T-helper 17 cell (primary cell): ENCODE data around the gene AGO3. TPM values are rescaled to one million over a fixed set of nuclear protein-coding genes. Genes with fewer than 3 reads are reported as not detected.

ENCODE experiments used
- ATAC-seq: fragments of 150-1000 bp; cut with Tn5 transposase; 2 replicates; pipeline ENCODE4 v1.10.0; 2021; ENCODE audit warnings: mild to moderate bottlenecking, moderate library complexity
- DNase-seq, 3 donors: peaks; one replicate each; pipeline versions ENCODE4 v3.0.0 to v3.0.0-alpha.2; 2020 to 2021
- H3K9me3 ChIP-seq: one replicate; pipeline ENCODE4 v1.7.0; 2013; ENCODE audit warnings: low read length, mild to moderate bottlenecking; ENCODE audit not compliant: control insufficient read depth, poor library complexity, severe bottlenecking
- H3K27ac Mint-ChIP-seq: one replicate; pipeline ENCODE4 v1.8.0; 2022; ENCODE audit warnings: mild to moderate bottlenecking, moderate library complexity, mixed read lengths
- H3K27me3 Mint-ChIP-seq: one replicate; pipeline ENCODE4 v1.8.0; 2022; ENCODE audit warnings: mixed read lengths
- H3K36me3 Mint-ChIP-seq: one replicate; pipeline ENCODE4 v1.8.0; 2022; ENCODE audit warnings: low read depth, mixed read lengths
- H3K4me1 Mint-ChIP-seq: one replicate; pipeline ENCODE4 v1.8.0; 2022; ENCODE audit warnings: mild to moderate bottlenecking, mixed read lengths
- H3K4me3 Mint-ChIP-seq: one replicate; pipeline ENCODE4 v1.8.0; 2022; ENCODE audit warnings: mild to moderate bottlenecking, moderate library complexity, mixed read lengths
- total RNA-seq, 4 donors: library from RNA in 2 of 4; stranded (reverse) in 2 of 4; gene quantifications; one replicate each; pipeline ENCODE4 v1.2.3 and lab custom pipeline; 2022 to 2026

Gene AGO3
- total RNA-seq, 2 donors from 2014 or later: 30.4 to 33.0 TPM

DNA sequence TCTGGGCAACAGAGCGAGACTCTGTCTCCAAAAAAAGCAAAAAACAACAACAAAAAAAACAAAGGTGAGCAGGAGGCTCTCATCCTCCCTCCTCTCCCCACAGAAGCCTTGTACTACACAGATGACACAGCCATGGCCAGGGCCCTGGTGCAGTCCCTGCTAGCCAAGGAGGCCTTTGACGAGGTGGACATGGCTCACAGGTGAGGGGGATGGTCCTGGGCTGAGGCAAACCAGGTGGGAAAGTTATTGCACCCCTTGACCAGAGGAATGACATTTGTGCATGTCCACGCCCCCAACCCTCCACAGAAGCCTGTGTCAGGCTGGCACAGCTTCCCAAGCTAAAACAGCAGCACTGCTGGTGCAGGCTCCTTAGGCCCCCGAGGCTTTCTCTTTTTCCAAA lies 160.2 kb downstream of the AGO3 start:
- Mint-ChIP-seq H3K4me1 (peaks cover 13% of the 10 kb centered on the region), H3K27me3 (peaks cover 8% of the 10 kb centered on the region), H3K36me3 (peaks cover 2% of the 10 kb centered on the region), H3K4me3 (no peak overlapping the region), H3K27ac (no peak overlapping the region)
- ATAC-seq (no peak), DNase-seq (no peak)
- H3K9me3 ChIP-seq: no peaks in the 10 kb centered on the region

DNA sequence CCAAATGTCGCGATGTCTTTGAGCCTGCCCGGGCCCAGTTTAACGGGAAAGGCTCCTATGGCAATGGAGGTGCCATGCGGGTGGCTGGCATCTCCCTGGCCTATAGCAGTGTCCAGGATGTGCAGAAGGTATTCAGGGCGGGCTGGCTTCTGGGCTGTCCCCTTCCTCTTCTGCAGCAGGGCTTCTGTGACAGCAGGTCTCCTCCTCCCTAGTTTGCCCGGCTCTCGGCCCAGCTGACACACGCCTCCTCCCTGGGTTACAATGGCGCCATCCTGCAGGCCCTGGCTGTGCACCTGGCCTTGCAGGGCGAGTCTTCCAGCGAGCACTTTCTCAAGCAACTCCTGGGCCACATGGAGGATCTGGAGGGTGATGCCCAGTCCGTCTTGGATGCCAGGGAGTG lies 160.8 kb downstream of the AGO3 start:
- no peaks in the 10 kb centered on the region for H3K9me3 ChIP-seq
- H3K27ac Mint-ChIP-seq: no peak overlapping the region
- ATAC-seq: no peak
- DNase-seq: no peak
- H3K4me1 Mint-ChIP-seq: peaks cover 11% of the 10 kb centered on the region
- H3K27me3 Mint-ChIP-seq: peaks cover 4% of the 10 kb centered on the region
- H3K36me3 Mint-ChIP-seq: peaks cover 2% of the 10 kb centered on the region
- H3K4me3 Mint-ChIP-seq: no peak overlapping the region

DNA sequence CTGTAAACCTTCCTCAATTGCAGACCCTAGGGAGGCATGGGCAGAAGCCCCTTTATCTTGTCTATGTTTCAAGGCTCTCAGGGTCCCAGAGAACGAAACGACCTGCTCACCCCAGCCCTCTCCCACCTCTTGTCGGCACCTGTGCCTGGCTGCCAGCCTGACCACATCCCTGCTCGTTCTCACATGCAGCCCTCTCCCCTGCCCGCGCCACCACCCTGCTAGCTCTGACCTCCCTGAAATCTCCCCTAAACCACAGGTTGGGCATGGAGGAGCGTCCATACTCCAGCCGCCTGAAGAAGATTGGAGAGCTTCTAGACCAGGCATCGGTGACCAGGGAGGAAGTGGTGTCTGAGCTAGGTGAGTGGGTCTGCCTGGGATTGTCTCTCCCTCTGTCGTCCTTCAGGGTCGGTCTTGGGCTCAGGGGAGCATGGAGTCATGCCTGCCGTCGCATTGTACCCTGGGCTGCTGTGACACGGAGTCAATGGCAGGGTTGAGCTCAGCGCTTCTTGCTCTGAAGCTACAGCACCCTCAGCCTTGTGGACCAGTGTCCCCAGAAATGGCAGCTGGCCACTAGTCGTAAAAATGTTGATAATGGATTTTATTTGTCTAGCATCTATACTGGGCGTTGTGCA lies 161.4 kb downstream of the AGO3 start:
- Mint-ChIP-seq H3K27me3 (no peaks in the 10 kb centered on the region), H3K4me3 (no peak overlapping the region), H3K36me3 (peaks cover 2% of the 10 kb centered on the region), H3K4me1 (peaks cover 9% of the 10 kb centered on the region), H3K27ac (no peak overlapping the region)
- no peak for DNase-seq
- no peaks in the 10 kb centered on the region for H3K9me3 ChIP-seq
- ATAC-seq: no peak

DNA sequence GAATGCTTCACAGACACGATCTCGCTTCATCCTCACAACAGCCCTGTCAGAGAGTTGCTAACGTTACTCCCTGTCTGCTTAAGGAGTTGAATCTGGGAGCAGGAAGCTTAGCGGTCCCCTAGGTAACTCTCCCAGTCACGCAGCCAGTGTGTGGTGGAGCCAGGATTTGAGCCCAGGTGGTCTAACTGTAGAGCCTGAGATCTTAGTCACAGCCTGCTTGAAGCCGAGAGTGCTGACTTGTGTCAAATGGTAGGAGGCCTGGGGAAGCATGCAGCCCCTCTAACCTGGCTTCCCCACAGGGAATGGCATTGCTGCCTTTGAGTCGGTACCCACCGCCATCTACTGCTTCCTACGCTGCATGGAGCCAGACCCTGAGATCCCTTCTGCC lies 161.9 kb downstream of the AGO3 start:
- H3K9me3 ChIP-seq: no peaks in the 10 kb centered on the region
- no peak for ATAC-seq
- DNase-seq: no peak
- no peak overlapping the region for H3K4me3 Mint-ChIP-seq
- peaks cover 9% of the 10 kb centered on the region for H3K4me1 Mint-ChIP-seq
- no peaks in the 10 kb centered on the region for H3K27me3 Mint-ChIP-seq
- H3K27ac Mint-ChIP-seq: no peak overlapping the region
- H3K36me3 Mint-ChIP-seq: peaks cover 2% of the 10 kb centered on the region

DNA sequence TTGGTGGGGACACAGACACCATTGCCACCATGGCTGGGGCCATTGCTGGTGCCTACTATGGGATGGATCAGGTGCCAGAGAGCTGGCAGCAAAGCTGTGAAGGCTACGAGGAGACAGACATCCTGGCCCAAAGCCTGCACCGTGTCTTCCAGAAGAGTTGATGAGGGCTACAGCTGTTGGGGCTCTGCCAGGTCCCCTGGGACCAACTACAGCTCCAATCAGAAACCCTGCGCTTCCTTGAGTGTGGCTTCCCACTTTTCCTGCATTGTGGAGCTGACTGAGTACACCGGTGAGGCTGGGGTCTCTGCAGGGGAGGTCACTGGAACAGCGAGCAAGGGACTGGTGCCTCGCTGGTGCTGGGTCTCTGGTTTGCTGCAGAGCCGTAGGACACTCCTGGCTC lies 162.3 kb downstream of the AGO3 start:
- DNase-seq: no peak
- Mint-ChIP-seq H3K36me3 (peaks cover 2% of the 10 kb centered on the region), H3K27ac (no peak overlapping the region), H3K4me3 (no peak overlapping the region), H3K4me1 (peaks cover 9% of the 10 kb centered on the region), H3K27me3 (no peaks in the 10 kb centered on the region)
- no peak for ATAC-seq
- H3K9me3 ChIP-seq: no peaks in the 10 kb centered on the region

DNA sequence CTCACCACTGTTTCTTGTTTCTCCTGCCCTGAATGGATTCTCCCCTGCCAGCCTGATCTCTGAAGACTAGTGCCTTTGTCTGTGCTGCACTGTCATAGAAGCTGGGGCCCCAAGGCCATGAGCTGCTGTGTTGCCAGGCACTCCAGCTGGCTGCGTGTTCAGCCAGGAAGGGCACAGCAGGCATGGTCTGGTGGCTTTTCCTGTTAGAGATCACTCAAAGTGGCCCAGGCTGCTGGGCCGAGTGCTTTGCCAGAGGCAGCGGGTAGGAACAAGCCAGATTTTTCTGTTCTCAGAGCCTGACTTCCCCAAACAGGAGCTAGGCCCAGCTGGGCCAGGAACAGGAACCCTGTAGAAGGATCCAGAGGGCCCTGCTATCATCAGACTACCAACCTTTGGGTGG lies 163.0 kb downstream of the AGO3 start:
- Mint-ChIP-seq H3K27ac (no peak overlapping the region), H3K36me3 (peaks cover 2% of the 10 kb centered on the region), H3K4me3 (no peak overlapping the region), H3K27me3 (no peaks in the 10 kb centered on the region), H3K4me1 (peaks cover 9% of the 10 kb centered on the region)
- DNase-seq (no peak), ATAC-seq (no peak)
- H3K9me3 ChIP-seq: no peaks in the 10 kb centered on the region

DNA sequence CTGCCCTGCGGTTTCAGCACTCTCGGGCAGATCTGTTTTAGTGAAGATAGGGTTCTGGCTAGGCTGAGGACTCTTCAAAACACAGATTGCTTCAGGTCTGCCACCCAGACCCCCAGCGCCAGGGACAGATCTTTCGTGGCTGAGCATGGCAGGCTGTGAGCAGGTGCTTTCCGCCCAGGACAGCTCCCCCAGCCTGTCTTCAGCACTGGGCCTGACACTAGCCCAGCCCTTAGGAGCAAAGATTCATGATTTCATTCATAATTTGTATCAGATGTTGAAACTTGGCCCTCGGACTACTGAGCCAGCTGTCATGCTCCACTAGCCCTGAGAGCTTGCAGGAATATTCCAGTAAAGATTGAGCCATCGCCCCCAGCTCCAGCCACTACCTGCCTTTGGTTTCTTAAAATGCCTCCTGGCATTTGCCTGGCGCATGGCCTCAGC lies 163.7 kb downstream of the AGO3 start:
- H3K4me3 Mint-ChIP-seq: no peak overlapping the region
- no peaks in the 10 kb centered on the region for H3K9me3 ChIP-seq
- peaks cover 7% of the 10 kb centered on the region for H3K4me1 Mint-ChIP-seq
- no peak for DNase-seq
- no peak overlapping the region for H3K27ac Mint-ChIP-seq
- no peaks in the 10 kb centered on the region for H3K27me3 Mint-ChIP-seq
- H3K36me3 Mint-ChIP-seq: no peaks in the 10 kb centered on the region
- ATAC-seq: no peak

DNA sequence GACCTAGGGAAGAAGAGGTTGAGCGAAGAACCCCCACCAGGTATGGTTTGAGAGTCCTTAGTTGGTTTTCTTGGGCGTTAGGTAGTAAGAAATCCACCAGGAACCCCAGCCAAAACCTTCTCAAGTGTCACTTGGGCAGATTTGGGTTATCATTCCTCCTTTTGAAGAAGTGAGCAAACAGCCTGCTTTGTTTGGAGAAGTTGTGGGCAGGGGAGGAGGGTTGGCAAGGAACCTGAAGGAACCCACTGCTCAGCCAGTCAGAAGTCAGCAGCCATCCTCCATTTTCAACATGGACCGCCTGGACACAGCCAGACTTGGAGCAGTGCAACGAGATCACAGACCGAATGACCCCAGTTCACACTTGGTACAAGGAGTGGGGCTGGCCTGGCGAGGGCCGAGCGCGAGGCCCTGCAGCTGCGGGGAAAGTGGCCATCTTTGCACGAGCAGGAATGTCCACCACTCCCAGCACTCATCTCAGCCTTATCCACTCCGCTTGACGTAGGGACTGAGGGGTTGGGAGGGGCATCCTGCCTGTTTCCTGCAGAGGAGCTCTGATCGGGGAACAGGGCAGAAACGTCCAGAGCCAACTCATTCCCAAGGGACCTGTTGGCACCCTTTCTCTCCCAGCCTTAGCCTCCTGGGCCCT lies 165.0 kb downstream of the AGO3 start:
- Mint-ChIP-seq H3K4me1 (peaks cover 4% of the 10 kb centered on the region), H3K27me3 (no peaks in the 10 kb centered on the region), H3K4me3 (no peak overlapping the region), H3K36me3 (no peaks in the 10 kb centered on the region), H3K27ac (peak overlapping the region; percentile 56)
- DNase-seq (no peak), ATAC-seq (no peak)
- no peaks in the 10 kb centered on the region for H3K9me3 ChIP-seq

DNA sequence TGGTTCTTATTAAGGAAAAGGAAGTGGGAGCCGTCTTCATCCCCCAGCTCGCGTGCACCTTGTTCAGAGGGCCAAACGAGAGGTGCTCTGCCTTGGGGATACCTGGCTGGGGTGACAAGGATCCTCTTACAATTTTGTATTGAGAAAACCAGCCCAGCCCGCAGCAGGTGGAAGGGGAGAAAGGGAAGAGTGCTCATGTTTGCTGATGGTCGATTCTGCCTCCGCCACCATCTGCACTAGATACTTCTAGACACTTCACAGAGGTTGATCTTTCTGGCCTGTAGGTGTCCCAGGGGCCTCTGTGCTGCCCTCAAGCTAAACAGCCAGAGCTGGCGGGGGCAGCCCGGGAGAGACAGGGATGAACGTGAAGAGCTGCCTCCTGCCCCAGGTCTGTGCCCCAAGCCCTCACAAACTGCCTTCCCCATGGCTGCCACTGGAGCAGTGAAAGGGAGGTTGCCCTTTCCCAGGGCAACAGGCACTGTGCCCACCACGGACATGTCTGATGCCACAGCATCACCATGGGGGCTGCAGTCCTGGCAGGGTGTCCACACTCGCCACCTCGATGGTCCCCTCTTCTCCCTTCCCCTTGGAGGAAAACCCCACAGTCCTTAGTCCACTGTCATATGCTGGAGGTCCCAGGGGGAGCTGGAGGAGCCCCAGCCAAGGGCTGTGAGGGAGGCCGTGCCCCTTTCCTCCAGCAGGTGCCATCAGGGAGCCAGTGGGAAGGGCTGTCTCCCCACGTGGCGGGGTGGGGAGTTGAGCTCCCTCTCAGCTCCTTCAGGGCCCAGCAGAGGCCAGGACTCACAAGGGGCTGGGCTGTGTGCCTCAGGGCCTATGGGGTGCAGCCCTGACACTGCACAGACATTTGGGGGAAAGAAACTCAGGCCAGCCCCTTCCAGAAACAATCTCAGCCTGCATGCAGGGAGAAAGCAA lies 165.9 kb downstream of the AGO3 start:
- Mint-ChIP-seq H3K36me3 (no peaks in the 10 kb centered on the region), H3K27ac (peak overlapping the region; percentile 56), H3K4me1 (peaks cover 7% of the 10 kb centered on the region), H3K27me3 (no peaks in the 10 kb centered on the region), H3K4me3 (no peak overlapping the region)
- ATAC-seq: no peak
- no peaks in the 10 kb centered on the region for H3K9me3 ChIP-seq
- DNase-seq: no peak

DNA sequence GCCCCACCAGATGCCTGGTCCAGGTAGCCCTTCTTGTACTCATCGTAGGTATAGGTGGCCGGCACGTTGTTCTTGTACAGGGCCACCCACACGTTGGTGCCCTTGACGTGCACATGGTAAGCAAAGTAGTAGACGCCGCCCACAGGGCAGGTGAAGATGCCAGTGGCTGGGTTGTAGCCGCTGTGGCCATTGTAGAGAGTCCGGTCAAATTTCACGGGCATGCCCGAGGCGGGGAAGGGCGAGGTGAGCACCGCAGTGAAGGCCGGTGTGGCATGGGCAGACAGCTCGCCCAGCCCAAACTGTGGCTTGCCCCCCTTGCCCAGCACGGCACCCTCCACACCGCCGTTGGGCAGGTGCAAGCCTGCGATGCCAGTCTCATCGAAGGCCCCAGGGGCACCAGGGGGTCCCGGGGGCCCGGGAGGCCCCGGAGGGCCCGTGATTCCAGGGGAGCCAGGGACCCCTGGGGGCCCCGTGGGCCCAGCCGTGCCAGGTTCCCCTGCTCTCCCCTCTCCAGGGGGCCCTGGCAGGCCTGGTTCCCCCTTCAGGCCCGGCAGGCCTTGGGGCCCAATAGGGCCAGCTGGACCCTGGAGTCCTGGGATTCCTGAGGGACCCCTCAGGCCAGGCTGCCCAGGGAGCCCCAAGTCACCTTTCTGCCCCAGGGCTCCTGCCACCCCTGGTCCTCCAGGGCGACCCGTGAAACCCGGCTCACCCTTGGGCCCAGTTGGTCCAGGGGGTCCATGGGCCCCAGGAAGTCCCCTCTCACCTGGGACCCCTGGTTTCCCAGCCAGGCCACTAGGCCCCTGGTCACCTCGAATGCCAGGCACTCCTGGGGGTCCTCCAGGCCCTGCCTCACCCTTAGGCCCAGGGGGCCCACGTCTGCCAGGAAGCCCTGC lies 167.0 kb downstream of the AGO3 start:
- DNase-seq (no peak), ATAC-seq (no peak)
- Mint-ChIP-seq H3K36me3 (no peaks in the 10 kb centered on the region), H3K27me3 (no peaks in the 10 kb centered on the region), H3K4me1 (peaks cover 7% of the 10 kb centered on the region), H3K27ac (no peak overlapping the region), H3K4me3 (no peak overlapping the region)
- H3K9me3 ChIP-seq: no peaks in the 10 kb centered on the region

DNA sequence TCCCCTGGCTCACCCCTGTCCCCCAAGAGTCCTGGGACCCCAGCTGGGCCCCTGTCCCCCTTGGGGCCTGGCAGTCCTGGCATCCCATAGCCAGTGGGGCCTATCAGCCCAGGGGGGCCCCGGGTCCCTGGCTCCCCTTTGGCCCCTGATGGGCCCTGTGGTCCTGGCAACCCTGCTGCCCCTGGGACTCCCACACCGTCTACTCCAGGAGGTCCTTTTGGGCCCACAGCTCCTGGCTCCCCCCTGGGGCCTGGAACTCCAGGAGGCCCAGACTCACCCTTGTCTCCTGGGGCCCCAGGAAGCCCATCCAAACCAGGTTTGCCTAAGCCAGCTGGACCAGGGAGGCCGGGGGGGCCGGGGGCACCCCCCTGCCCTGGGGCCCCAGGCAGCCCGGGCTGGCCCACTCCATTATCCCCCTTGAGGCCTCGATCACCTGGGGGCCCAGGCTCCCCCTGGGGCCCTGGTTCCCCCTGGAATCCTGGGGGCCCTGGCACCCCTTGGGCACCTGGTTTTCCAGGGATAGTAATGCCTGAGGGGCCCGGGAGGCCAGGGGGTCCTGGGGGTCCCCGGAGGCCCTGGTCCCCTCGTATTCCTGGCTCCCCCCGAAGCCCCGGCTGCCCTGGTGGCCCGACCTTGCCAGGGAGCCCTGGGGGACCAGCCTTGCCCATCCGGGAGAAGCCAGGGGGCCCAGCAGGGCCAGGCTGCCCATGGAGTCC lies 167.9 kb downstream of the AGO3 start:
- no peaks in the 10 kb centered on the region for H3K36me3 Mint-ChIP-seq
- H3K27ac Mint-ChIP-seq: no peak overlapping the region
- H3K27me3 Mint-ChIP-seq: no peaks in the 10 kb centered on the region
- ATAC-seq (no peak), DNase-seq (no peak)
- H3K4me3 Mint-ChIP-seq: no peak overlapping the region
- no peaks in the 10 kb centered on the region for H3K9me3 ChIP-seq
- peaks cover 5% of the 10 kb centered on the region for H3K4me1 Mint-ChIP-seq

DNA sequence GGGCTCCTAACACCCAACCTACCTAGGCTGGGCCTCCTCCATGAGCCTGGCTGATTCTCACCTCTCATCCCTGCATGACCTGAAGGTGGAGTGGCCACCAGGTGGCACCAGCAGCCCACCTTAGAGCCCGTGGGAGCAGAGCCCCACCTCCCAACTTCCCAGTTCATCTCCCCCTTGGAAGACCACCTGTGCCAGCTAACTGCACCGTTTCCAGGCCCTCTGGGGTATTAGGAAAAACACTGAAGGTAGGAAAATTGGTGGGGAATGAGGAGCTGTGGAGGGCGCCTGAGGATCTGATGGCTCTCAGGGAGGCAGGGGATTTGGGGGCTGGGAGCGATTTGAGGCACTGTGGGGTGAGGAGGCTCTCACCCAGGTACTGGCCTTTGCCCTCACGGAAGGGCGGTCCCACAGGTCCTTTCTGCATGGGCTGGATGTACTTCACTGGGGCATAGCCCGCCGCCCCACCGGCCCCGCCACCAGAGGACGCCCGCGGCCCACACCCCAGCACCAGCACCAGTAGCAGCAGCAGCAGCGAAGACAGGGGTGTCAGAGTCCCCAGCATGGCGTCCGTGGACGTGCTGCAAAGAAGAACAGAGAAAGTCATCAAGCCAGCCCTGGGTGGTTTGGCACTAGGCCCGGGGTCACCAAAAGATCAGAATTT lies 168.9 kb downstream of the AGO3 start:
- H3K4me3 Mint-ChIP-seq: no peak overlapping the region
- no peak overlapping the region for H3K27ac Mint-ChIP-seq
- H3K4me1 Mint-ChIP-seq: peaks cover 5% of the 10 kb centered on the region
- peak; percentile 52 to 69 (median 58) for DNase-seq
- no peaks in the 10 kb centered on the region for H3K9me3 ChIP-seq
- H3K27me3 Mint-ChIP-seq: no peaks in the 10 kb centered on the region
- ATAC-seq: peak; percentile 92
- no peaks in the 10 kb centered on the region for H3K36me3 Mint-ChIP-seq
